Stimulated activated CD8-positive, alpha-beta memory T cell treated with anti-CD3 and anti-CD28 coated beads, Interleukin-7, amount 100 ng/mL, for 48 hours (primary cell): ENCODE data around the gene GAD2.

ENCODE experiments used
- DNase-seq, 2 donors: peaks; one replicate each; pipeline ENCODE4 v3.0.0-alpha.2; 2020; ENCODE audit warnings: low read depth in 1 of 2; ENCODE audit errors: extremely low read depth in 1 of 2

Gene GAD2

GRCh38 chr10:26216585-26217395 is at the start of gene GAD2:
Gene GAD2 (plus strand): TSS chr10:26216774. CDS start chr10:26216810, 36 bp downstream.
- no peak for DNase-seq

GRCh38 chr10:26169466-26169865 is 47.1 kb upstream of the GAD2 start:
- DNase-seq = no peak

- no peak for DNase-seq
Observed at GRCh38 chr10:26172131-26172530, 44.4 kb upstream of the GAD2 start.

GRCh38 chr10:26173837-26174236 is 42.7 kb upstream of the GAD2 start:
- DNase-seq = no peak

- no peak for DNase-seq
Observed at GRCh38 chr10:26177341-26177740, 39.2 kb upstream of the GAD2 start.

GRCh38 chr10:26194275-26194674 is 22.3 kb upstream of the GAD2 start:
- DNase-seq = no peak

- no peak for DNase-seq
Observed at GRCh38 chr10:26197248-26197647, 19.3 kb upstream of the GAD2 start.

GRCh38 chr10:26198119-26198518 is 18.5 kb upstream of the GAD2 start:
- no peak for DNase-seq

GRCh38 chr10:26199841-26200240 is 16.7 kb upstream of the GAD2 start:
- no peak for DNase-seq

GRCh38 chr10:26205223-26205622 is 11.4 kb upstream of the GAD2 start:
- DNase-seq = no peak

GRCh38 chr10:26211781-26212444 is 4.7 kb upstream of the GAD2 start:
- DNase-seq = no peak

GRCh38 chr10:26212511-26212910 is 4.1 kb upstream of the GAD2 start:
- no peak for DNase-seq

- DNase-seq = no peak
Observed at GRCh38 chr10:26213157-26213800, 3.3 kb upstream of the GAD2 start.

- DNase-seq = no peak
Observed at GRCh38 chr10:26214004-26214403, 2.6 kb upstream of the GAD2 start.

- no peak for DNase-seq
Observed at GRCh38 chr10:26214551-26215395, 1.8 kb upstream of the GAD2 start.

GRCh38 chr10:26215396-26215934 is 1.1 kb upstream of the GAD2 start:
- DNase-seq = no peak

GRCh38 chr10:26215935-26216584 is 514 bp upstream of the GAD2 start:
- DNase-seq = peak; percentile 16 to 20

GRCh38 chr10:26217396-26218086 is 967 bp downstream of the GAD2 start:
- no peak for DNase-seq

GRCh38 chr10:26219676-26220075 is 3.1 kb downstream of the GAD2 start:
- DNase-seq = no peak

- no peak for DNase-seq
Observed at GRCh38 chr10:26220901-26221300, 4.3 kb downstream of the GAD2 start.
